ENCODE measurements around the gene ITGBL1. TPM values are rescaled to one million over a fixed set of nuclear protein-coding genes. Genes with fewer than 3 reads are reported as not detected.

Gene ITGBL1
- total RNA-seq, 6 experiments from 2014 or later, result 92.4 to 114 (median 105) TPM

- H3K4me3 Mint-ChIP-seq, result no peak overlapping the region
- no peaks in the 10 kb centered on the region for H3K9me3 Mint-ChIP-seq
- DNase-seq, result no peak
- TF ChIP-seq, protein P1, sequence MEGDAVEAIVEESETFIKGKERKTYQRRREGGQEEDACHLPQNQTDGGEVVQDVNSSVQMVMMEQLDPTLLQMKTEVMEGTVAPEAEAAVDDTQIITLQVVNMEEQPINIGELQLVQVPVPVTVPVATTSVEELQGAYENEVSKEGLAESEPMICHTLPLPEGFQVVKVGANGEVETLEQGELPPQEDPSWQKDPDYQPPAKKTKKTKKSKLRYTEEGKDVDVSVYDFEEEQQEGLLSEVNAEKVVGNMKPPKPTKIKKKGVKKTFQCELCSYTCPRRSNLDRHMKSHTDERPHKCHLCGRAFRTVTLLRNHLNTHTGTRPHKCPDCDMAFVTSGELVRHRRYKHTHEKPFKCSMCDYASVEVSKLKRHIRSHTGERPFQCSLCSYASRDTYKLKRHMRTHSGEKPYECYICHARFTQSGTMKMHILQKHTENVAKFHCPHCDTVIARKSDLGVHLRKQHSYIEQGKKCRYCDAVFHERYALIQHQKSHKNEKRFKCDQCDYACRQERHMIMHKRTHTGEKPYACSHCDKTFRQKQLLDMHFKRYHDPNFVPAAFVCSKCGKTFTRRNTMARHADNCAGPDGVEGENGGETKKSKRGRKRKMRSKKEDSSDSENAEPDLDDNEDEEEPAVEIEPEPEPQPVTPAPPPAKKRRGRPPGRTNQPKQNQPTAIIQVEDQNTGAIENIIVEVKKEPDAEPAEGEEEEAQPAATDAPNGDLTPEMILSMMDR (IDR thresholded peaks at IDR 0.05), result no peak
- peaks cover 39% of the 10 kb centered on the region for H3K4me1 Mint-ChIP-seq (ENCODE audit: low read depth)
- H3K27ac Mint-ChIP-seq, result no peak overlapping the region
- peaks cover 5% of the 10 kb centered on the region; the same call in 1 of the 2 replicates for H3K27me3 Mint-ChIP-seq (ENCODE audit: insufficient read depth)
- H3K36me3 Mint-ChIP-seq (ENCODE audit: low read depth), result peaks cover 19% of the 10 kb centered on the region
Measured at GRCh38 chr13:101647760-101648159, 195.3 kb downstream of the ITGBL1 start.

GRCh38 chr13:101648766-101649487 is 196.5 kb downstream of the ITGBL1 start:
- H3K27me3 Mint-ChIP-seq (ENCODE audit: insufficient read depth), result peaks cover 5% of the 10 kb centered on the region; the same call in 1 of the 2 replicates
- H3K9me3 Mint-ChIP-seq, result no peaks in the 10 kb centered on the region
- peaks cover 28% of the 10 kb centered on the region for H3K36me3 Mint-ChIP-seq (ENCODE audit: low read depth)
- no peak overlapping the region for H3K4me3 Mint-ChIP-seq
- H3K4me1 Mint-ChIP-seq (ENCODE audit: low read depth), result peaks cover 38% of the 10 kb centered on the region
- no peak for DNase-seq
- TF ChIP-seq, protein P1 (IDR thresholded peaks at IDR 0.05), result no peak
- no peak overlapping the region; the same call in 1 of the 2 replicates for H3K27ac Mint-ChIP-seq

- peaks cover 5% of the 10 kb centered on the region; the same call in 1 of the 2 replicates for H3K27me3 Mint-ChIP-seq (ENCODE audit: insufficient read depth)
- peaks cover 35% of the 10 kb centered on the region for H3K36me3 Mint-ChIP-seq (ENCODE audit: low read depth)
- no peaks in the 10 kb centered on the region for H3K9me3 Mint-ChIP-seq
- no peak overlapping the region for H3K4me3 Mint-ChIP-seq
- peaks cover 38% of the 10 kb centered on the region for H3K4me1 Mint-ChIP-seq (ENCODE audit: low read depth)
- DNase-seq, result peak; percentile 70
- TF ChIP-seq, protein P1 (IDR thresholded peaks at IDR 0.05), result no peak
- peak overlapping the region; percentile 17 for H3K27ac Mint-ChIP-seq
Measured at GRCh38 chr13:101649488-101650126, 197.1 kb downstream of the ITGBL1 start.

DNA sequence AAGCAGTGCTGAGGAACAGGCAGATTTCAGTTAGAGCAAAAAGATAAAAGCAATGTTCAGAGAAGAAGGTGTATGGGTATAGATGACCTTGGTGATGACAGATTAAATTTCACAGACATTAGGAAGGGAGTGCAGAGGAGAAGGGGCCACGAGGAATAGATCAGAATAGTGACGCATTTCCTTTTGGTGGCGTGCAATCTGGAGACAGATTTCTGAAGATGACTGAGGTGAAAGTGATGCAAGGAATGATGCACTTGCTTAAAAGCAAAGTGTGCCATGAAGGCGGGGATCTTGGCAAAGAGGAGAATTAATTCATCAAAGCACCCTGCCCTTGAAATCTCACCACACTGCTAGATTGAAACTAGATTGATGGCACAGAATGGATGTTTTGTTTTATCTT is 202.4 kb downstream of the ITGBL1 start:
- H3K4me3 Mint-ChIP-seq, result no peak overlapping the region
- TF ChIP-seq, protein P1 (IDR thresholded peaks at IDR 0.05), result no peak
- no peak for DNase-seq
- no peaks in the 10 kb centered on the region for H3K9me3 Mint-ChIP-seq
- H3K27me3 Mint-ChIP-seq (ENCODE audit: insufficient read depth), result no peaks in the 10 kb centered on the region; the same call in 1 of the 2 replicates
- H3K27ac Mint-ChIP-seq, result no peak overlapping the region
- peaks cover 38% of the 10 kb centered on the region for H3K36me3 Mint-ChIP-seq (ENCODE audit: low read depth)
- peaks cover 23% of the 10 kb centered on the region for H3K4me1 Mint-ChIP-seq (ENCODE audit: low read depth)

DNA sequence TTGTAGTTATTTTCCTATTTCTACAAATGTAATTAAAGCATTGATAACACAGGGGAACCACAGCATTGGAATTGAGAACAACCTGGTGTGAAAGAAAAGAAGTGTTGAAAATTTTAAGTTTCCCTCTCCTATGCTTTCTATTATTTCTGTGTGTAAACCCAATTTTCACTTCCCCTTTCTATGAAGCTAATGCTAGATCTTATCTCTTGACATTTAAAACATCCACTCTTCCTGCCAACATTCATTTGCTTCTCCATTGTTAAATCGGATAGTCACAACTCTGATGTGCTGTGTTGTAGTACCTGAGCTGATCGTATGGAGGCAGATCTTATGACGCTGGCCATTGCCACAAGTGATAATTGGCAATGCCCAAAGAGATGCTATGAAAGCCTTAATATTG is 203.0 kb downstream of the ITGBL1 start:
- H3K9me3 Mint-ChIP-seq, result no peaks in the 10 kb centered on the region
- H3K27ac Mint-ChIP-seq, result no peak overlapping the region
- peaks cover 42% of the 10 kb centered on the region for H3K36me3 Mint-ChIP-seq (ENCODE audit: low read depth)
- TF ChIP-seq, protein P1 (IDR thresholded peaks at IDR 0.05), result no peak
- H3K4me3 Mint-ChIP-seq, result no peak overlapping the region
- peaks cover 21% of the 10 kb centered on the region for H3K4me1 Mint-ChIP-seq (ENCODE audit: low read depth)
- no peaks in the 10 kb centered on the region; the same call in 1 of the 2 replicates for H3K27me3 Mint-ChIP-seq (ENCODE audit: insufficient read depth)
- DNase-seq, result no peak
